ENCODE measurements around the gene CWC15. TPM values are rescaled to one million over a fixed set of nuclear protein-coding genes. Genes with fewer than 3 reads are reported as not detected.

Gene CWC15
- total and polyA plus RNA-seq, 4 donors: 17.6 to 47.0 (median 20.9) TPM

DNA sequence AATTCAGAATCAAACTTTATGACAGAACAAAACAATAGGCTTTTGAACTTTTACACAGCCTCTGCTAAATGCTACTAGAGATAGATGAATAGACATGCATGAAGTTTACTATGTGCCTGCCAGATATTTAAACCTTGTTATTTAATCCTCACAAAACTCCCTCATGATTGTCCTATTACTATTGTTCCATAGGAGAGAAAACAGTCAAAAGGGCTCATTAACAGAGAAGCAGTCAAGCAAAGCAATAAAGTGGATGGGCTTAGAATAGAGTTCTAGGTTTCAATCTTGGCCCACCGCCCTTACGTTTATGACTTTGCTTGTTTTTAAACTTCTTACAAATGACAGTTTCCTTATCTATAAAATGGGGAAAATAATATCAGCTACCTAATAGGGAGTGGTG is 12.9 kb downstream of the CWC15 start (continued):
- no peak for TF ChIP-seq GABPA (IDR thresholded peaks at IDR 0.05 in 1 of 2, conservative IDR thresholded peaks at IDR 0.05 in 1 of 2)
- no peak for TF ChIP-seq RXRA (IDR thresholded peaks at IDR 0.05)
- TF ChIP-seq RAD21 (IDR thresholded peaks at IDR 0.05): no peak
- TF ChIP-seq EGR1 (IDR thresholded peaks at IDR 0.05; ENCODE audit: low read depth in 2 of 2): no peak
- TF ChIP-seq YY1 (IDR thresholded peaks at IDR 0.05): no peak

DNA sequence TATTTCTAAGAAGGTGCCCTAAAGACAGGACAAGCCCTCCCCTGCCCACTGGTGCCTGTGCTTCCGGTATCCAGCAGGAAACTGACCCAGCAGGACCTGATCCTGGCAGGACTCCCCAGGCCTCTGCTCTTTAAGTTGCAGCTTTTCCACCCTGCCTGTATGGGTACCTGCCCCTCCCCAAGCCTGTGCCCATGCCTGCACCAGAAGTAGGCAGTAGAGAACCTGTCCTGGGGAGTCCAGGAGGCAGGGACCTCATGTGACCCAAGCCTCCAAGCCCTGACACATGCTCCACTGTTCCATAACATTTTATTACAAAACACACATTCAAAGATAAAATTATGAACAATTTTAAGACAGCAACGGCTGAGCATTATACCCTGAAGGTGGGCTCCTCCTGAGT is 14.2 kb downstream of the CWC15 start:
- Histone ChIP-seq H3K4me1 (ENCODE audit: control insufficient read depth in 4 of 4, insufficient read depth in 4 of 4, low read length in 3 of 4) (no peaks in the 10 kb centered on the region), H3K9ac (ENCODE audit: low read depth in 1 of 2, low read length in 2 of 2) (no peak overlapping the region), H3K27ac (ENCODE audit: low read depth in 1 of 2, low read length in 2 of 2) (no peak overlapping the region), H3K36me3 (ENCODE audit: control insufficient read depth in 4 of 4, insufficient read depth in 3 of 4, low read depth in 1 of 4, low read length in 3 of 4) (peaks cover 6 to 38% (median 29%) of the 10 kb centered on the region in 4 donors), H3K9me3 (ENCODE audit: control insufficient read depth in 4 of 4, low read length in 3 of 4) (no peaks in the 10 kb centered on the region), H3K27me3 (ENCODE audit: control insufficient read depth in 4 of 4, insufficient read depth in 4 of 4, low read length in 3 of 4) (no peaks in the 10 kb centered on the region), H3K4me3 (ENCODE audit: low read depth in 1 of 3, low read length in 3 of 3) (no peak overlapping the region)
- TF ChIP-seq RXRA (IDR thresholded peaks at IDR 0.05) (no peak), NR2F2 (IDR thresholded peaks at IDR 0.05) (no peak), FOXA1 (IDR thresholded peaks at IDR 0.05) (no peak), JUND (IDR thresholded peaks at IDR 0.05) (no peak), TAF1 (conservative IDR thresholded peaks at IDR 0.05) (no peak), FOXA2 (IDR thresholded peaks at IDR 0.05) (no peak), HNF4G (IDR thresholded peaks at IDR 0.05) (no peak), RAD21 (IDR thresholded peaks at IDR 0.05) (no peak), EGR1 (IDR thresholded peaks at IDR 0.05; ENCODE audit: low read depth in 2 of 2) (no peak), SP1 (IDR thresholded peaks at IDR 0.05) (no peak), YY1 (IDR thresholded peaks at IDR 0.05) (no peak), GABPA (IDR thresholded peaks at IDR 0.05 in 1 of 2, conservative IDR thresholded peaks at IDR 0.05 in 1 of 2) (no peak), HNF4A (conservative IDR thresholded peaks at IDR 0.05) (no peak)
- TF ChIP-seq, protein P1, sequence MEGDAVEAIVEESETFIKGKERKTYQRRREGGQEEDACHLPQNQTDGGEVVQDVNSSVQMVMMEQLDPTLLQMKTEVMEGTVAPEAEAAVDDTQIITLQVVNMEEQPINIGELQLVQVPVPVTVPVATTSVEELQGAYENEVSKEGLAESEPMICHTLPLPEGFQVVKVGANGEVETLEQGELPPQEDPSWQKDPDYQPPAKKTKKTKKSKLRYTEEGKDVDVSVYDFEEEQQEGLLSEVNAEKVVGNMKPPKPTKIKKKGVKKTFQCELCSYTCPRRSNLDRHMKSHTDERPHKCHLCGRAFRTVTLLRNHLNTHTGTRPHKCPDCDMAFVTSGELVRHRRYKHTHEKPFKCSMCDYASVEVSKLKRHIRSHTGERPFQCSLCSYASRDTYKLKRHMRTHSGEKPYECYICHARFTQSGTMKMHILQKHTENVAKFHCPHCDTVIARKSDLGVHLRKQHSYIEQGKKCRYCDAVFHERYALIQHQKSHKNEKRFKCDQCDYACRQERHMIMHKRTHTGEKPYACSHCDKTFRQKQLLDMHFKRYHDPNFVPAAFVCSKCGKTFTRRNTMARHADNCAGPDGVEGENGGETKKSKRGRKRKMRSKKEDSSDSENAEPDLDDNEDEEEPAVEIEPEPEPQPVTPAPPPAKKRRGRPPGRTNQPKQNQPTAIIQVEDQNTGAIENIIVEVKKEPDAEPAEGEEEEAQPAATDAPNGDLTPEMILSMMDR (IDR thresholded peaks at IDR 0.05; ENCODE audit: low read depth, low read length, missing input control): no peak
- TF ChIP-seq, protein P2, sequence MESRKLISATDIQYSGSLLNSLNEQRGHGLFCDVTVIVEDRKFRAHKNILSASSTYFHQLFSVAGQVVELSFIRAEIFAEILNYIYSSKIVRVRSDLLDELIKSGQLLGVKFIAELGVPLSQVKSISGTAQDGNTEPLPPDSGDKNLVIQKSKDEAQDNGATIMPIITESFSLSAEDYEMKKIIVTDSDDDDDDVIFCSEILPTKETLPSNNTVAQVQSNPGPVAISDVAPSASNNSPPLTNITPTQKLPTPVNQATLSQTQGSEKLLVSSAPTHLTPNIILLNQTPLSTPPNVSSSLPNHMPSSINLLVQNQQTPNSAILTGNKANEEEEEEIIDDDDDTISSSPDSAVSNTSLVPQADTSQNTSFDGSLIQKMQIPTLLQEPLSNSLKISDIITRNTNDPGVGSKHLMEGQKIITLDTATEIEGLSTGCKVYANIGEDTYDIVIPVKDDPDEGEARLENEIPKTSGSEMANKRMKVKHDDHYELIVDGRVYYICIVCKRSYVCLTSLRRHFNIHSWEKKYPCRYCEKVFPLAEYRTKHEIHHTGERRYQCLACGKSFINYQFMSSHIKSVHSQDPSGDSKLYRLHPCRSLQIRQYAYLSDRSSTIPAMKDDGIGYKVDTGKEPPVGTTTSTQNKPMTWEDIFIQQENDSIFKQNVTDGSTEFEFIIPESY (IDR thresholded peaks at IDR 0.05): no peak
- TF ChIP-seq, protein P3, sequence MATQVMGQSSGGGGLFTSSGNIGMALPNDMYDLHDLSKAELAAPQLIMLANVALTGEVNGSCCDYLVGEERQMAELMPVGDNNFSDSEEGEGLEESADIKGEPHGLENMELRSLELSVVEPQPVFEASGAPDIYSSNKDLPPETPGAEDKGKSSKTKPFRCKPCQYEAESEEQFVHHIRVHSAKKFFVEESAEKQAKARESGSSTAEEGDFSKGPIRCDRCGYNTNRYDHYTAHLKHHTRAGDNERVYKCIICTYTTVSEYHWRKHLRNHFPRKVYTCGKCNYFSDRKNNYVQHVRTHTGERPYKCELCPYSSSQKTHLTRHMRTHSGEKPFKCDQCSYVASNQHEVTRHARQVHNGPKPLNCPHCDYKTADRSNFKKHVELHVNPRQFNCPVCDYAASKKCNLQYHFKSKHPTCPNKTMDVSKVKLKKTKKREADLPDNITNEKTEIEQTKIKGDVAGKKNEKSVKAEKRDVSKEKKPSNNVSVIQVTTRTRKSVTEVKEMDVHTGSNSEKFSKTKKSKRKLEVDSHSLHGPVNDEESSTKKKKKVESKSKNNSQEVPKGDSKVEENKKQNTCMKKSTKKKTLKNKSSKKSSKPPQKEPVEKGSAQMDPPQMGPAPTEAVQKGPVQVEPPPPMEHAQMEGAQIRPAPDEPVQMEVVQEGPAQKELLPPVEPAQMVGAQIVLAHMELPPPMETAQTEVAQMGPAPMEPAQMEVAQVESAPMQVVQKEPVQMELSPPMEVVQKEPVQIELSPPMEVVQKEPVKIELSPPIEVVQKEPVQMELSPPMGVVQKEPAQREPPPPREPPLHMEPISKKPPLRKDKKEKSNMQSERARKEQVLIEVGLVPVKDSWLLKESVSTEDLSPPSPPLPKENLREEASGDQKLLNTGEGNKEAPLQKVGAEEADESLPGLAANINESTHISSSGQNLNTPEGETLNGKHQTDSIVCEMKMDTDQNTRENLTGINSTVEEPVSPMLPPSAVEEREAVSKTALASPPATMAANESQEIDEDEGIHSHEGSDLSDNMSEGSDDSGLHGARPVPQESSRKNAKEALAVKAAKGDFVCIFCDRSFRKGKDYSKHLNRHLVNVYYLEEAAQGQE (IDR thresholded peaks at IDR 0.05): no peak
- TF ChIP-seq, protein P4, sequence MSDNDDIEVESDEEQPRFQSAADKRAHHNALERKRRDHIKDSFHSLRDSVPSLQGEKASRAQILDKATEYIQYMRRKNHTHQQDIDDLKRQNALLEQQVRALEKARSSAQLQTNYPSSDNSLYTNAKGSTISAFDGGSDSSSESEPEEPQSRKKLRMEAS (IDR thresholded peaks at IDR 0.05): no peak
- TF ChIP-seq, protein P5, sequence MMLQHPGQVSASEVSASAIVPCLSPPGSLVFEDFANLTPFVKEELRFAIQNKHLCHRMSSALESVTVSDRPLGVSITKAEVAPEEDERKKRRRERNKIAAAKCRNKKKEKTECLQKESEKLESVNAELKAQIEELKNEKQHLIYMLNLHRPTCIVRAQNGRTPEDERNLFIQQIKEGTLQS (IDR thresholded peaks at IDR 0.05): no peak
- DNase-seq (ENCODE audit: low spot score): no peak
- 87% methylated on average over 2 of the region's 2 CpGs for WGBS

All from liver (tissue), 9 donors.